Mesothelial cell of epicardium (in vitro differentiated cells): Measurements from ENCODE around the gene PPID. TPM values are rescaled to one million over a fixed set of nuclear protein-coding genes. Genes with fewer than 3 reads are reported as not detected.
A peak's percentile ranks its signal among the peaks of the same experiment; 100 is the strongest.

Experiments
- DNase-seq, 2 experiments: peaks; one replicate each; pipeline ENCODE4 v3.0.0; 2021; ENCODE audit warnings: low spot score in 2 of 2; ENCODE audit not compliant: unreplicated experiment in 2 of 2
- H3K27ac Mint-ChIP-seq: 2 replicates; pipeline ENCODE4 v1.8.0; 2021; ENCODE audit warnings: mixed read lengths
- H3K27me3 Mint-ChIP-seq: 2 replicates; pipeline ENCODE4 v1.8.0; 2021; ENCODE audit warnings: low read depth, mixed read lengths
- H3K36me3 Mint-ChIP-seq: 2 replicates; pipeline ENCODE4 v1.8.0; 2021; ENCODE audit warnings: mixed read lengths
- H3K4me1 Mint-ChIP-seq: 2 replicates; pipeline ENCODE4 v1.8.0; 2021; ENCODE audit warnings: mixed read lengths
- H3K4me3 Mint-ChIP-seq: 2 replicates; pipeline ENCODE4 v1.8.0; 2021; ENCODE audit warnings: mild to moderate bottlenecking, moderate library complexity, mixed read lengths
- H3K9me3 Mint-ChIP-seq: 2 replicates; pipeline ENCODE4 v1.8.0; 2021; ENCODE audit warnings: mixed read lengths
- CTCF ChIP-seq: fragments of 200-600 bp; sonication (generic); IDR thresholded peaks from one replicate; pipeline ENCODE4 v1.5.0; 2021; ENCODE audit warnings: antibody characterized with exemption; ENCODE audit not compliant: unreplicated experiment
- total RNA-seq: library from RNA; stranded (reverse); gene quantifications from 3 replicates; pipeline ENCODE4 v1.2.1, GENCODE V29; 2021

The PPID gene
- total RNA-seq, 1 donor from 2014 or later, result 20.5 TPM

DNA sequence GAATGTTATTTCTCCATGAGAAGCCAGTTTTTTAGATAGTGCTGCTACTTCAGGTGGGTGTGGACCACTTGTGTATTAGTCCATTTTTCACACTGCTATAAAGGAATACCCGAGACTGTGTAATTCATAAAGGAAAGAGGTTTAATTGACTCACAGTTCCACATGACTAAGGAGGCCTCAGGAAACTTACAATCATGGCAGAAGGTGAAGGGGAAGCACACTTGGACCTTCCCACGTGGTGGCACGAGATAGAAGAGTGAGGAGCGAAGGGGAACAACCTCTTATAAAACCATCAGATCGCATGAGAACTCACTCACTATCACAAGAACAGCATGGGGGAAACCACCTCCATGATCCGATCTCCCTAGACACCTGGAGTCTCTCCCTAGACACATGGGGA, 3.4 kb upstream of the PPID start:
- no peaks in the 10 kb centered on the region for H3K9me3 Mint-ChIP-seq
- peaks cover 27% of the 10 kb centered on the region for H3K27me3 Mint-ChIP-seq
- H3K4me3 Mint-ChIP-seq, result no peak overlapping the region
- H3K36me3 Mint-ChIP-seq, result peaks cover under 1% of the 10 kb centered on the region
- no peak for DNase-seq
- H3K27ac Mint-ChIP-seq, result no peak overlapping the region
- TF ChIP-seq CTCF, result no peak
- H3K4me1 Mint-ChIP-seq, result peaks cover 7% of the 10 kb centered on the region

- peak overlapping the region; percentile 41 for H3K4me3 Mint-ChIP-seq
- H3K27ac Mint-ChIP-seq, result no peak overlapping the region
- no peaks in the 10 kb centered on the region for H3K9me3 Mint-ChIP-seq
- H3K27me3 Mint-ChIP-seq, result peaks cover 27% of the 10 kb centered on the region
- no peak for DNase-seq
- TF ChIP-seq CTCF, result no peak
- peaks cover 8% of the 10 kb centered on the region for H3K36me3 Mint-ChIP-seq
- H3K4me1 Mint-ChIP-seq, result peaks cover 11% of the 10 kb centered on the region
These were observed 1.4 kb upstream of the PPID start for GRCh38 chr4:158724637-158725036.

DNA sequence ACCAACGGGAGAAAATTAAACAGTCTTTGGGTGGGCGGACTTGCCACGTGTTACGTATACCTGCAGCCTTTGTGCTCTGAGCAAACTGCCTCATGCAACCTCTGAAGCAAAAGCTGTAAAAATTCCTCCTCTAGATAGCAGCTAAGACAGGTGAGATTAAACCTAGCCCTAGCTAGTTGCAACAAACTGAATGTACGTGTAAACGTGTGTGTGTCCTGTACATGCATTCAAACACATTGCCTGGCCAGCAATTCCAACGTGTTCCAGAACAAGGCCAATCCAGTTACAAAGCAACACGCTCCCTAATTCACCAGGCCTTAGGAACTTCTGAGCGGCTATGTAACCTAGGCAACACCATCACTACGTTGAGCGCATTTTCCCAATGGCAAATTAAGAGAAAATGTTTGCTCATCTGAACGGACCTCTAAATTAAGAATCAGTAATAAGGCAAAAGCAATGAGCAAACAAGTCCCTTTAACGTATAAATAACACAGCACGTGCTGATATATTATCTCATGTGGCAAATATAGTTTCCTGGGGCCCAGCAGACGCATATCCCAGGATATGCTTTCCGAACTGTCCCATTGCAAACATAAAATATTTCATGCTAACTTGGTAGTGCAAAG, 792 bp downstream of the PPID start:
- no peak for DNase-seq
- peaks cover 11% of the 10 kb centered on the region for H3K4me1 Mint-ChIP-seq
- no peaks in the 10 kb centered on the region for H3K9me3 Mint-ChIP-seq
- no peak for TF ChIP-seq CTCF
- peak overlapping the region; percentile 91 for H3K4me3 Mint-ChIP-seq
- H3K36me3 Mint-ChIP-seq, result peaks cover 19% of the 10 kb centered on the region
- H3K27me3 Mint-ChIP-seq, result peaks cover 11% of the 10 kb centered on the region
- peak overlapping the region; percentile 93 for H3K27ac Mint-ChIP-seq

GRCh38 chr4:158721680-158722079, 1.5 kb downstream of the PPID start:
- Mint-ChIP-seq H3K9me3 (no peaks in the 10 kb centered on the region), H3K4me3 (peak overlapping the region; percentile 91), H3K4me1 (peaks cover 11% of the 10 kb centered on the region)

GRCh38 chr4:158715802-158716201, 7.4 kb downstream of the PPID start:
- Mint-ChIP-seq H3K9me3 (no peaks in the 10 kb centered on the region), H3K27ac (no peak overlapping the region), H3K36me3 (peaks cover 53% of the 10 kb centered on the region), H3K27me3 (no peaks in the 10 kb centered on the region), H3K4me1 (no peaks in the 10 kb centered on the region), H3K4me3 (no peak overlapping the region)
- DNase-seq, result no peak
- TF ChIP-seq CTCF, result no peak

More at GRCh38 chr4:158721680-158722079, 1.5 kb downstream of the PPID start:
- Mint-ChIP-seq H3K27me3 (peaks cover 6% of the 10 kb centered on the region), H3K36me3 (peaks cover 24% of the 10 kb centered on the region), H3K27ac (no peak overlapping the region)
- no peak for DNase-seq
- TF ChIP-seq CTCF, result no peak
